Suprapubic skin (tissue), 4 donors: ENCODE data around the gene TNFRSF4. TPM values are rescaled to one million over a fixed set of nuclear protein-coding genes. Genes with fewer than 3 reads are reported as not detected.

ENCODE experiments used
- DNase-seq, 2 donors: peaks; one replicate each; pipeline ENCODE4 v3.0.0-alpha.2; 2019; ENCODE audit warnings: low spot score in 2 of 2
- H3K27ac ChIP-seq: fragments of 200-600 bp; sonication (generic); one replicate; pipeline ENCODE4 v1.5.1; 2019
- H3K27me3 ChIP-seq: fragments of 200-600 bp; sonication (generic); one replicate; pipeline ENCODE4 v1.5.1; 2019
- H3K36me3 ChIP-seq: fragments of 200-600 bp; sonication (generic); one replicate; pipeline ENCODE4 v1.5.1; 2019
- H3K4me1 ChIP-seq: fragments of 200-600 bp; sonication (generic); one replicate; pipeline ENCODE4 v1.5.1; 2019
- H3K4me3 ChIP-seq: fragments of 200-600 bp; sonication (generic); one replicate; pipeline ENCODE4 v1.5.1; 2019; ENCODE audit warnings: mild to moderate bottlenecking
- H3K9me3 ChIP-seq: fragments of 200-600 bp; sonication (generic); one replicate; pipeline ENCODE4 v1.5.1; 2019
- EP300 ChIP-seq: sonication (generic); formaldehyde crosslinking; IDR thresholded peaks from one replicate; pipeline ENCODE4 v1.6.1; 2017; ENCODE audit warnings: antibody characterized with exemption
- POLR2A ChIP-seq, 2 donors: fragments of 450-650 bp; IDR thresholded peaks; one replicate each; pipeline ENCODE4 v1.6.1; 2017; ENCODE audit warnings: antibody characterized with exemption in 2 of 2, mild to moderate bottlenecking in 2 of 2, moderate library complexity in 2 of 2
- POLR2AphosphoS5 ChIP-seq, 3 donors: sonication (generic); formaldehyde crosslinking; IDR thresholded peaks; one replicate each; pipeline ENCODE4 v1.6.1; 2017; ENCODE audit warnings: antibody characterized with exemption in 3 of 3
- WGBS: methylation state at CpG from one replicate; pipeline ENCODE4 v1.1.5; 2018; 5-methylcytosine and 5-hydroxymethylcytosine counted together
- total RNA-seq, 4 donors: library from RNA; depleted of rRNA; stranded (reverse); fragments of >200 nt; gene quantifications; one replicate each; pipeline ENCODE4 v1.1.0, GENCODE V29; 2016
- TF ChIP-seq, protein P1 (sequence below), 2 donors: fragments of 200-600 bp in 1 of 2; fragments of 450-650 bp in 1 of 2; sonication (generic) in 1 of 2; IDR thresholded peaks; one replicate each; pipeline ENCODE4 v1.5.1; 2016 to 2019; ENCODE audit warnings: antibody characterized with exemption in 2 of 2, mild to moderate bottlenecking in 1 of 2, moderate library complexity in 1 of 2

TNFRSF4 gene
- total RNA-seq, 4 donors from 2014 or later, result 0.42 to 1.4 (median 0.72) TPM; not detected in 1

DNA sequence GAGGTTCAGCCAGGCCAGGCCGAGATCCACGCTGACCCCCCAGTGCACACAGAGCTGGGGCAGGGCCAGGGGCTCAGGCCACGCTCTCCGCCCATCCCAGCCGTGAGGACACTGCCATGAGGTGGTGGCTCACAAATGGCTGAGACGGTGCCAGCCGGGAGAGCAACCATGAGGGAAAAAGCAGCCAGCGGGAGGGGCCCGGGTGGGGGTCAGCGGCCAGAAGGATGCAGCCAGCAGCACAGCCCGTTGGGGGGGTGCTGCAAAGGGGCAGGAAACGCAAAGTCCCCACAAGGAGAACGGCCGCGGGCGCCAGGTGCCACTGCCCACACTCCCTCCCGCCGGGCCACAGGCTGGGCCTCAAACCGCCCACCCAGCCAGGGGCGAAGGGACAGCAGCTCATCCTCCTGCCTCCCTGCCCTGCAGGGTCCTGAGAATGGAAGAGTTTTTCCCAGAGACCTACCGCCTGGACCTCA is 32.0 kb downstream of the TNFRSF4 start:
- H3K36me3 ChIP-seq, result no peaks in the 10 kb centered on the region
- no peaks in the 10 kb centered on the region for H3K4me1 ChIP-seq
- no peak overlapping the region for H3K27ac ChIP-seq
- H3K4me3 ChIP-seq, result no peak overlapping the region
- WGBS, result 89% methylated on average over 14 of the region's 21 CpGs
- TF ChIP-seq POLR2A (IDR thresholded peaks at IDR 0.05), result no peak
- no peak for TF ChIP-seq EP300
- TF ChIP-seq, protein P1, sequence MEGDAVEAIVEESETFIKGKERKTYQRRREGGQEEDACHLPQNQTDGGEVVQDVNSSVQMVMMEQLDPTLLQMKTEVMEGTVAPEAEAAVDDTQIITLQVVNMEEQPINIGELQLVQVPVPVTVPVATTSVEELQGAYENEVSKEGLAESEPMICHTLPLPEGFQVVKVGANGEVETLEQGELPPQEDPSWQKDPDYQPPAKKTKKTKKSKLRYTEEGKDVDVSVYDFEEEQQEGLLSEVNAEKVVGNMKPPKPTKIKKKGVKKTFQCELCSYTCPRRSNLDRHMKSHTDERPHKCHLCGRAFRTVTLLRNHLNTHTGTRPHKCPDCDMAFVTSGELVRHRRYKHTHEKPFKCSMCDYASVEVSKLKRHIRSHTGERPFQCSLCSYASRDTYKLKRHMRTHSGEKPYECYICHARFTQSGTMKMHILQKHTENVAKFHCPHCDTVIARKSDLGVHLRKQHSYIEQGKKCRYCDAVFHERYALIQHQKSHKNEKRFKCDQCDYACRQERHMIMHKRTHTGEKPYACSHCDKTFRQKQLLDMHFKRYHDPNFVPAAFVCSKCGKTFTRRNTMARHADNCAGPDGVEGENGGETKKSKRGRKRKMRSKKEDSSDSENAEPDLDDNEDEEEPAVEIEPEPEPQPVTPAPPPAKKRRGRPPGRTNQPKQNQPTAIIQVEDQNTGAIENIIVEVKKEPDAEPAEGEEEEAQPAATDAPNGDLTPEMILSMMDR (IDR thresholded peaks at IDR 0.05), result no peak
- TF ChIP-seq POLR2AphosphoS5 (IDR thresholded peaks at IDR 0.05), result no peak
- peak in 1 of 2 donors; percentile 48 for DNase-seq
- H3K9me3 ChIP-seq, result no peaks in the 10 kb centered on the region
- H3K27me3 ChIP-seq, result peaks cover 47% of the 10 kb centered on the region

DNA sequence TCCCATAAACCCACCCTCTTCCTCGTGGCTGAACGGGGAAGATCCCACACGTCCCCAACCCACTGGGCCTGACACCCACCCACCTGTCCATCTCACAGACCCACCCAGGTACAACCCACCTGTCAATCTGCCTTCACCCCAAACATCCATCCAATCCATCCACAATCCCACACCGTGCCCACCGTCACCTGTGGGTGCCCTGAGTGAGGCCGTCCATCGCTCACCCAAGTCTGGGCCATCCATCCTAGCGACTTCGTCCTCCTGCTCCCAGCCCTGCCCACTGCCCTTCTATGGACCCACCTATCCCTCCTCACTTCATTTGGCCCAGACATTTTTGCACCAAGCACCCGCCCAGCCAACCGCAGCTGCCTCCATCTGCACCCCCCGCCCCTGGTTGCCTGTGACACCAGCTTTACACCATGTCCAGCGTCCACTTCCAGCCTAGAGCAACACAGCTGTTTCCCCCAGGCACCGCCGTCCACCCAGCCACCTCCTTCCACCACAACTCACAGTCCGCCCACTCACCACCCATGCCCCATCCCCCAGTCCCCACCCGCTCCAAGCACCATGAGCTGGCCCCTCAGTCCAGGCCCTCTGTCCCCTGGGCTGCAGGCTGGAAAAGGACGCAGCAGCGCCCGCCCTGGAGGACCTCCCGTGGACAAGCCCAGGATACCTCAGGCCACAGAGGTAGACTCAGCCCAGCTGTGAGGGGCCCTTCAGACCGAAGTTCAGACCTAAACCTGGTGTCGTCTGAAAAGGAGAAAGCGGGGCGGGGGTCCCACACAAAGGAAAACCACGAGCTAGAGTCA is 32.6 kb downstream of the TNFRSF4 start:
- Histone ChIP-seq H3K27ac (no peak overlapping the region), H3K9me3 (no peaks in the 10 kb centered on the region), H3K4me3 (no peak overlapping the region), H3K36me3 (no peaks in the 10 kb centered on the region), H3K27me3 (peaks cover 53% of the 10 kb centered on the region), H3K4me1 (no peaks in the 10 kb centered on the region)
- TF ChIP-seq POLR2A (IDR thresholded peaks at IDR 0.05) (no peak), POLR2AphosphoS5 (IDR thresholded peaks at IDR 0.05) (no peak), EP300 (no peak)
- TF ChIP-seq, protein P1 (IDR thresholded peaks at IDR 0.05), result no peak
- peak in 1 of 2 donors; percentile 50 for DNase-seq
- 90% methylated on average over 25 of the region's 26 CpGs for WGBS

DNA sequence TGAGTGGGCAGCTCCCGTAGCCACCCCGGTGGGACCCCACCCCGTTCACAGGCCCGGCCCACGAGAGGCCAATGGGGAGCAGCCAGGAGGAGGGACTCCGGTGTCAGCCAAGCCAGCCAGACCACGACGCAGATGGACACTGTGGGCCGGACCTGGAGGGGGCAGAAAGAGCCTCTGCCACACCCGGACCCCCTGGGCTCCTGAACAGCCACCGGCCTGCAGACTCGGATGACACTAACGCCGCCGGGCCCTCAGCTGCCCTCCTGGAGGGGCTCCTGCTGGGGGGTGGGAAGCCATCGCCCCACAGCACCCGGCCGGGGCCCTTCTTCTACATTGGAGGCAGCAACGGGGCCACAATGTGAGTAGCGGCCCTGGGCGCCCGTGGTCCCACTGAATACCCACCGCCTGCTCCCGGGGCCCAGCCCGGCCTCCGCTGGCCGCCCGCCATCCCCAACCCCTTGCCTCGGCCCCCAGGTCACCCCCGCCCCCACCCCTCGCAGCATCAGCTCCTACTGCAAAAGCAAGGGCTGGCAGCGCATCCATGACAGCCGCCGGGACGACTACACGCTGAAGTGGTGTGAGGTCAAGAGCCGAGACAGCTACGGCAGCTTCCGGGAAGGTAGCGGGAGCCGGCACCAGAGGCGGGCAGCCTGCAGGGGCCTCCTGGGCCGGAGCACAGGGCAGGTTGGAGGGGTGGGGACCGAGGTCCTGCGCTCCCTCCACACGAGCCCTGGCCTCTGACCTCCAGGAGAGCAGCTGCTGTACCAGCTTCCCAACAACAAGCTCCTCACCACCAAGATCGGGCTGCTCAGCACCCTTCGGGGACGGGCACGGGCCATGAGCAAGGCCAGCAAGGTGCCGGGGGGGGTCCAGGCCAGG is 33.7 kb downstream of the TNFRSF4 start:
- no peak overlapping the region for H3K27ac ChIP-seq
- H3K4me3 ChIP-seq, result no peak overlapping the region
- no peaks in the 10 kb centered on the region for H3K36me3 ChIP-seq
- H3K27me3 ChIP-seq, result peaks cover 64% of the 10 kb centered on the region
- no peaks in the 10 kb centered on the region for H3K9me3 ChIP-seq
- no peaks in the 10 kb centered on the region for H3K4me1 ChIP-seq
- 67% methylated on average over 3 of the region's 51 CpGs for WGBS
- DNase-seq, result peak in 1 of 2 donors; percentile 59
- TF ChIP-seq POLR2A (IDR thresholded peaks at IDR 0.05), result no peak
- TF ChIP-seq EP300, result no peak
- TF ChIP-seq, protein P1 (IDR thresholded peaks at IDR 0.05), result no peak
- no peak for TF ChIP-seq POLR2AphosphoS5 (IDR thresholded peaks at IDR 0.05)

DNA sequence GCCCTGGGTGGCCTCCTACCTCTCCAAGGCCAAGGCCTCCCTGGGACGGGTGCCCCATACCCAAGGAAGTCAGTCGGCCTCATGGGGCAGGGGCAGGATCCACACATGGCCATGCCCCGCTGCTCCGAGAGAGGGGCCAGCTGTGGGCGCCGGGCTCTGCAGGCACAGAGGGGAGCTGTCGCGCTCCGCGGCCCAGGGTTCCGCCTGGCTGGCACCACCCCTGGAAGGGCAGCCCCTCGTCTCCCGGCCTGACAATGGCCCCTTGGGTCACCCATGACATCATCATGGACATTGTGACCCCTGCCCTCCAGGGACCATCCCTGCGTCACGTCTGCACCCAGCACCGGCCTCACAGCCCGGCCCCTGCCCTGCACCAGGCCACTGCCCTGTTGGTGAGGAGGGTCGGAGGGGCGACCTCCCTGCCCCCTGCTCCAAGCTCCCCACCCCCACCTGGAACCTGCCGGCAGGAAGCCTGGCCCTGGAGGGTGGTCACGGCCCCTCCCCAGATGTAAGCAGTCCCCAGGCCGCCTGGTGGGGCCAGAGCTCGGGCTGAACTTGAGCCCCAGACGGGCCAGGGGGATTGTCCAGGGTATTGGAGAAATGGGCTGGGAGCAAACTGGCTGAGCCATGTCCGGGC is 34.5 kb downstream of the TNFRSF4 start:
- TF ChIP-seq EP300 (no peak), POLR2AphosphoS5 (IDR thresholded peaks at IDR 0.05) (no peak)
- TF ChIP-seq, protein P1 (IDR thresholded peaks at IDR 0.05), result no peak
- peaks cover 65% of the 10 kb centered on the region for H3K27me3 ChIP-seq
- H3K4me3 ChIP-seq, result no peak overlapping the region
- H3K4me1 ChIP-seq, result no peaks in the 10 kb centered on the region
- H3K9me3 ChIP-seq, result no peaks in the 10 kb centered on the region
- H3K36me3 ChIP-seq, result no peaks in the 10 kb centered on the region
- no peak overlapping the region for H3K27ac ChIP-seq
- DNase-seq, result no peak
- no CpG with 5 or more reads among the region's 25 CpGs for WGBS
